ENCODE data around the gene POU4F1.
"Not testable (repeated sequence)": the region's sequence is repeated elsewhere in the genome, so short reads cannot be mapped to it uniquely, and the experiment has no call there.

POU4F1 gene, protein sequence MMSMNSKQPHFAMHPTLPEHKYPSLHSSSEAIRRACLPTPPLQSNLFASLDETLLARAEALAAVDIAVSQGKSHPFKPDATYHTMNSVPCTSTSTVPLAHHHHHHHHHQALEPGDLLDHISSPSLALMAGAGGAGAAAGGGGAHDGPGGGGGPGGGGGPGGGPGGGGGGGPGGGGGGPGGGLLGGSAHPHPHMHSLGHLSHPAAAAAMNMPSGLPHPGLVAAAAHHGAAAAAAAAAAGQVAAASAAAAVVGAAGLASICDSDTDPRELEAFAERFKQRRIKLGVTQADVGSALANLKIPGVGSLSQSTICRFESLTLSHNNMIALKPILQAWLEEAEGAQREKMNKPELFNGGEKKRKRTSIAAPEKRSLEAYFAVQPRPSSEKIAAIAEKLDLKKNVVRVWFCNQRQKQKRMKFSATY

DNA sequence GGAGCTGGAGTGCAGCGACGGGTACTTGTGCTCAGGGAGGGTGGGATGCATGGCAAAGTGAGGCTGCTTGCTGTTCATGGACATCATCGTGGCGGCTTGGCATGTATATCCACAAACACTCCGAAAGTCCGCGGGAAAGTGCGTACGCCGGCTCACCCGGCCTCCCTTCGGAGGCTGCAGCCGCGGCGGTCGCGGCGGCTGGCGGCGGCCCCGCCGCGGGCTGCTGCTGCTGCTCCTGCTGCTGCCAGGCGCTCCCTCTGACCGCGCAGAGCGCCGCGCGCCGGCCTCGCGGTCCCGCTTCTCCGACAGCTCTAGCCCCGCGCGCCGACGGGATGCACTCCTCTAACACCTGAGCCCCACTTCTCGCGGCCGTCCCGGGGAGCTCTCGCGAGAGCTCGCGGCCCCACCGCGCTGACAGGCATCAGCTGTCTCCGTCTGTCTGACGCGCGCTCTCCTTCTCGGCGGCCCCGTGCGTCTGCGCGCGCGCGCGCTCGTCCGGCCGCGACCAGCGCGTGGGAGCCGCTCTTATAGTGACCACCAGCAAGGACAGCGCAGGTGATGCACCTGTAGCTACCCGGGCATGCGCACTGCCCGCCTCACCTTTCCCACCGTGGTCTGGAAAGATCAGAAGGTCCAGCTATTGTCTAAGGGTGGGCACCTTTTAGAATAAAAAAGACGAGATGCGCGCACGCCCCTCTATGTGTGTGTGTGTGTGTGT is at the start of gene POU4F1:
Gene POU4F1, minus strand, starts transcription at position 313 of the 718 bp plus-strand sequence. Its CDS starts 226 bp downstream, at position 87.
- DNase-seq (ENCODE audit: low read depth), result peak; percentile 71

DNA sequence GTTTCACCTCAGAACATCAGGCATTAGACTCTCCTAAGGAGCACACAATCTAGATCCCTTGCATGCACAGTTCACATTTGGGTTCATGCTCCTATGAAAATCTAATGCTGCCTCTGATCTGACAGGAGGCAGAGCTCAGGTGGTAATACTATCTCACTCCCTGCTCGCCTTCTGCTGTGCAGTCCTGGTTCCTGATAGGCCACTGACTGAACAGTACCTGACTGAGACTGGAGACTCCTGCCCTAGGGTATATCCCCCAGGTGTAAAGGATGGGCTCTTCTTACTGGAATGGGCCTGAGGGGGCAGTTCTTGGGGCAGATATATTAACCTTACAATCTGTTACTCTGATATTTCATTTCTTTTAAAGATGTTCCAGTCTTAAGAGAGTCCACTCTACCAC is 49.3 kb upstream of the POU4F1 start:
- DNase-seq (ENCODE audit: low read depth), result no peak

DNA sequence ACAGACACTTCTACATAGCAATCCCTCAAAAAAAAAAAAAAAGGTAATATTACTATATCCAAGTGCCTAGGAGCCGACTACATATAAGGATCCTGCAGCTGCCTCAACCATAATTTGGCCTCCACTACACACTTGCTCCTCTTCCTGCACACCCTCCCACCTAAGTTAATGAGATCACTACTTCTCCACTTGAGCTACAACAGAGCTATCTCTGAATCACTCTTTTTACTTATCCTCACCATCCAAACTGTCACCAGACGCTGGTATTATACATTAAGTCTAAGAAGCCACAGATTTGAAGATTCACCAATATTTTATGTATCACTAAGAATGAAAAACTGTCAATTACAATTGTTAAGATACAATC is 47.3 kb upstream of the POU4F1 start:
- no peak for DNase-seq (ENCODE audit: low read depth)

DNA sequence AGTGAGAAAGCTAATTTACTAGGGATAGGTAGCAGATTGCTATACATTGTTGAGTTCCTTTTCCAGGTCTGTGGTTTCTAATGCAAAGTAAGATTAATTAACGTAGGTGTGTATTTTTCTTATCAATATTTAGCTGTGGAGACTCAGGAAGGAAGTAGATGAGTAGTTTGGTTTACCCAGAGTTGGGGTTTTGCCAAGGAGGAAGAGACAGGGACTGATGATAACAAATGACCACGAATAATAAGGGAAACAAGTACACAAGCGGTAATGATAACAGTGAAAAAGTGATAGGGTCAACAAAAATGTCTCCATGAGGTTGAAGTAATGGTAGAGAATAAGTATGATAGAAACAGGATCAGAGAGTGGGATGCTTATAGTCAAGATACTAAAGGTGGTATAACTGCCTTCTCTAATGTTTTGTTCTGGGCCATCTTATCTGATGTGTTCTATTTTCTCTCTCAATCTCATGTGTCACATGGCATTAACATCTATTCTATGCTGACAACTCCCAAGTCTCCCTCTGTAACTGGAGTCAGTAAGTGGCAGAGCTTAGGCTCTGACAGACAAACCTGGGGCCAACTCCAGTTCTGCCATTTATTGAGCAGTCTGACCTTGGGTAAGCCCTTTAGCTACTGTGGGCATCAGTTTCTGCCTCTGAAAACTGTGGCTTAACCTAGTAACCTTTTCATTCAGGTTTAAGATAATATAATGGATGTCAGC is 46.8 kb upstream of the POU4F1 start:
- no peak for DNase-seq (ENCODE audit: low read depth)

DNA sequence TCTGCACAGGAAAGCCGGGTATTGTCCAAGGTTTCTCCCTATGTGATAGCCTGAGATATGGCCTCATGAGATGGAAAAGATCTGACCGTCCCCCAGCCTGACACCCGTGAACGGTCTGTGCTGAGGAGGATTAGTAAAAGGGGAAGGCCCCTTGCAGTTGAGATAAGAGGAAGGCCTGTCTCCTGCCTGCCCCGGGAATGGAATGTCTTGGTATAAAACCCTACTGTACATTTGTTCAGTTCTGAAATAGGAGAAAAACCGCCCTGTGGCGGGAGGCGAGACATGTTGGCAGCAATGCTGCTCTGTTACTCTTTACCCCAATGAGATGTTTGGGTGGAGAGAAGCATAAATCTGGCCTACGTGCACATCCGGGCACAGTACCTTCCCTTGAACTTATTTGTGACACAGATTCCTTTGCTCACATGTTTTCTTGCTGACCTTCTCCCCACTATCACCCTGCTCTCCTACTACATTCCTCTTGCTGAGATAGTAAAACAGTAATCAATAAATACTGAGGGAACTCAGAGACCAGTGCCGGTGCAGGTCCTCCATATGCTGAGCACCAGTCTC is 43.8 kb upstream of the POU4F1 start:
- not testable (repeated sequence) for DNase-seq (ENCODE audit: low read depth)

DNA sequence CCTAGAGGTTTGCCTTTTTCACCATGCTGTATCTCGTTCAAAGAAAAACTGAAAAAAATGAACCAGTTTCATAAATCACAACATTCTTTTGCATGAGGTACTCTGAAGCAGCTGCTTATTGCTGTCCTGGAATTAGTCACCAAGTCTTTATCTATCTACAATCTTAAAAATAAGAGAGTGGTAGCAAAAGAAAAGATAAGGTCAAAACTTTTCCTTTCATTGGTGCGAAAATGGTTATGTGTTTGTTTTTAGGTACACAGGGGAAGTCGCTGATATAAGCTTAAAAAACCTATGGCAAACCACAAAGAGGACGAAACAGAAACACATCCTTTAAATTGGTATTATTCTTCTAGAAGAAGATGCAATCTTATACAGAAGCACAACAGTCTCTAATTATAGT is 34.9 kb upstream of the POU4F1 start:
- DNase-seq (ENCODE audit: low read depth), result no peak

DNA sequence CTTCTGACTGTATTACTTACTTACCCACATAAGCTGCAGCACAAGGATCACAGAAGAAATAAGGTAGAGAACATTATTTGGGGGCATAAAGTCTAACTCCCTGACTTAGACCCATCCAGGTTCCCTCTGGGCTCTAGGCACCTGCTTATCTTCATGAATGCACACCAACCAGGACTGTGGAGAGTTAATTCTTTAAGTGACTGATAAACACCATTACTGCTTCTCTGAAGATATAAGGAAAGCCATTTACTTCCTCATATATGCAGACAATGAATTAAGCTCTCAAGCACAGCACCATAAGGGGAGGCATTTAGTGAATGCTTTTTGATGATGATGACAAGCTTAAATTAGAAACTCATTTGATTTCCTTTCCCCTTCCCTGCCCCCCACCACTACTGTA is 33.1 kb upstream of the POU4F1 start:
- no peak for DNase-seq (ENCODE audit: low read depth)

DNA sequence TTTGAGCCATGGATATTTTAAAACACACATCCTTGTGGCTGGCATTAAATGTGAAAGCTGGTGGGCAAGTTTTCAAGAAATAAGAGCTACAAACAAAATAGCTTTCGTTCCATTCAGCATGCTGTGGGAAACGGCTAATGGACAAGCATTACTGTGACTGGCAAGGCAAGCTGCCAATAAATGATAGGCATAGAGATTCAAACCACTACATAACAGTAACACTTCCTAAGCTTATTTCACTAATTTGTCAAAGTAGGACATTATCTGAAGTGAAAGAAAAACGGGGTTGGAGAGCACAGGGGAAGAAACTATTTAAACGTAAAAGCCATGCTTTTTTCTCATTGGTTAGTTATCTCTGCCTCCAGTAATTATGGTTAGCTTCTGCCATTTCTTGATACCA is 29.6 kb upstream of the POU4F1 start:
- no peak for DNase-seq (ENCODE audit: low read depth)

DNA sequence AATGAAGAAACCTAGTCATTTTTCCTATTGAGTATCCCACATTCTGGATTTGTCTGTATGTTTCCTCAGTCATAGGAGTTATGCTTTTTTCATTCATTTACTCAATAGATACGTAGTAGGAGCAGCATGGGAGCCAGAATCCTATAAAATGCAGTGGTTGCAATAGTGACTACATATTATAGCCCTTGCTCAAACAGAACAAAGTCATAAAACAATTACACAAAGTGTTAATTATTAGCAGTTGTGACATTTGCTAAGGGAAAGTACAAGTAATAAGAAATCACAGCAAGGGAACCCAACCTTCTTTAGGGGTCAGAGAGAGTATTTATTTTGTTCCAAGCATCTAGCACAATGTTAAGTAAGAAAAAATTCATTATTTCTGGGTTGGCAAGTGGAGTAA is 27.7 kb upstream of the POU4F1 start:
- no peak for DNase-seq (ENCODE audit: low read depth)

DNA sequence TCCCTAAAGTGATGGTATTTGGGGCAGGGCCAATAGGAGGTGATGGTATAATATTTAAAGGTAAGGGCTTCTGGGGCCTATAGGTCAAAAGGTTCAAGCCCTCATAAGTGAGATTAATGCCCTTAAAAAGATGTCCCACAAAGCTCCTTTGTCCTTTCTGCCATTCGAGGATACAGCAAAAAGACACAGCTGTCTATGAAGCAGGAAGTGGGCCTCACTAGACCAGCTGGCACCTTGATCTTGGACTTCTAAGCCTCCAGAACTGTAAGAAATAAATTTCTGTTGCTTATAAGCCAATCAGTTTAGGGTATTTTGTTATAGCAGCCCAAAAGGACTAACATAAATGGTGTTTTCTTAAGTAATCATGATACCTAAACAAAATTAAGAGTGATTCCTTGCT is 27.2 kb upstream of the POU4F1 start:
- DNase-seq (ENCODE audit: low read depth), result no peak

DNA sequence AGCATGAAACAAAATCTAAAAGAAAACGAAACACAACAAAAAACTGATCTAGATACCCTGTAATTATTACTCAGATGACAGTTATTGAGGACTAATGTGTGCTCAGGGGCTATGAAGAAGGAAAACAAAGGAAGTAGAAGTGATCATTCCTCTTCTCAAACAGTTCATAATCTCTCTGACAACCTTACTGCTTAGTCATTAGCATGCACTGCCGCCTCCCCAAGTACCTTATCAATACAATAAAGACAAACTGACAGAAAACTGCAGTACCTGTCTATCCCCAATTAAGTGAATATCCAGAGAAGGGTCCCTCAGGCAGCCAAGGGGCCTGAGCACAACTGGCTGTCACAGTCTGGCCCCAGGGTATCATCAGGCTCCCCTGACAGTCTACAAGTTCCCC is 22.0 kb upstream of the POU4F1 start:
- DNase-seq (ENCODE audit: low read depth), result no peak

DNA sequence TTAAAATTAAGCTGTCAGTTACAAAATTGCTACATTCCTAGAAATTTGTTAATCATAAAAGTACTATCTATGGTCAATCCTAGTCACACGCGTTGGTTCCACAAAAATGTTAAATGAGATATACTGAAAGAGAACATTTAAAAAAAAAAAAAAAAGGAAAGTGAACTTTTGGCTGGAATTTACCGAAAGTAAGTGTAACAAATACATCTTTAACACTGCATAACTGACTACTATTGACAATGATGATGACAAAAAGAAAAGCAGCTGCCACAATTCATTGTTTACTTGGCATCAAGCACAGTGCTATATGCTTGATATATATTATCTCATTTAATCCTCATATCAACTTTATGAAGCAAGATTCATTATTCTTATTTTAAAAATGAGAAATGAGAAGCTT is 19.8 kb upstream of the POU4F1 start:
- DNase-seq (ENCODE audit: low read depth), result no peak

DNA sequence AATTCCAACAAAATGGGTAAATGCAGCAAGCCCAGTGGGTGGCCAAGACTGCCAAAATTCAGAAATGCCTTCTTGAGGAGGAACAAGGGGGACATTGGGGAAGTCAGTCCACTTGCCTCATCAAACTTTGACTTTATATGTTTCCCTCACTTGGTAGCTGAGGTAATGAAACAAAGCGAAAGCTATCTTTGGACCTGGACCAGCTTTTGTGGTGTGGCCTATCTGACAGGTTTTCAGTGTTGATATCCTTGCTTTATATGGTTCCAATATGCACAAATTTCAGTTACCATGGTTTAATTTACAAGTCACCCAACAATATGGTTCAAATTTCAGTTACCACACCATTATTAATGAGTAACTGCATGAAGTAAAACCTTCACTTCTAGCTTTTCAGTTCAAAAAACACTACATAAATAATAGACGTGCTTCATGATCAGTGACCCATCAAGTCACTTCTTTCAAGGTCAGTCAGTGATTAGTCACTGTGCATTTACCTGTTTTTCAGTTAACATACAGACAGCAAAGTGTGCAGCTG is 17.7 kb upstream of the POU4F1 start:
- no peak for DNase-seq (ENCODE audit: low read depth)

DNA sequence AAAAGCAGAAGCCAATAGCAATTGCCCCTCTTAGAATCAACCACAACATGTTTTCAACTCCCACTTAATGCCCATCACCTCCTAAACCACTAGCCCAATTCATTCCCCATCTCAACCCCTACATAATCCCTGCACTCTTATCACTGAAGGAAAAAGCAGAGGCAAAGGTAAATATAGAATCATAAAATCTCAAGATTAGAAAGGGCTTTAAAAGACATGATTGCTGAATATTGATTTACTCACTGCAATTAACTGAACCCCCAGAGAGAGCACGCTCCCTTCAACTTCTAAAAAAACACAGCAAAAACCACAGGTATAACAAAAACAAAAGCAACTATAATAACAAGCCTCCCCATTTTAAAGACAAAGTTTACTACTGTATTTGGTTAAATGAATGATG is 15.1 kb upstream of the POU4F1 start:
- no peak for DNase-seq (ENCODE audit: low read depth)

DNA sequence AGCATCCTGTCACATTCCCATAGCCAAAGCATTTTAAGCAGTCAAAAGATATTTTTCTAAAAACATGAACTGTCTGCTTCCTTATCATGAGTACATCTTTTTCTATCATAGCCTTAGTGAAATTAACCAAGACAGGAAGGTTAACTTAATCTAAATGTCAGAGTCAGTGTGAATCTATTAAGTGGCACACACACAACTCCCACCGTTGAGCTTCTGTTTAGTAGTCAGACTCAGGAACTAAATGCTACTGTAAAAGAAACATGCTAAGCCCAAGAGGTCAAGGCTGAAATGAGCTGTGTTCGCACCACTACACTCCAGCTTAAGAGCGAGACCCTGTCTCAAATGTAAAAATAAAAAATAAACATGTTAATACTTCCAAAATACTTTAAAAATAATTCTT is 7.7 kb upstream of the POU4F1 start:
- no peak for DNase-seq (ENCODE audit: low read depth)

DNA sequence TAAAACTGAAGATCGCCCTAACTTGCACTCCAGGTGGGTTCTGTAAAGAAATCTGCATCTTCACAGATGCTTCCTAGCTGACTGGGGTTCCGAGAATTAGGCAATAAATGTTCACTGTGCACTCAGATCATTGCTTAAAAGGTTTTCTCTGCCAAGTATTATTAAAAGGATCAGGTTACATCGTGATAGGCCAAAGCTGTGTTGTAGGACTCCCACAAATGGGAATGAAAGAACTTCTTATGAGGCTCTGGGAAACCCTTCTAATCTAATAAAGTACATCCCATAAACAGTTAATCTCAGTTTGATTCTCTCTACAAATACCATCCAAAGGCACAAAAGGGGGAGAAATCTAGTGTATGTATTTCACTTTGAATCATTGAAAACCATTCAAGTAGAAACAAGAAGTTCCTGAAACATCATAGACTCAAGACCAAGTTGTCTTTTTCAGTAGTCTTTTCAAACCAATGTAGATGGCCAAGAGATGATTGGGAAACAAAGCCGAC is 7.1 kb upstream of the POU4F1 start:
- no peak for DNase-seq (ENCODE audit: low read depth)

DNA sequence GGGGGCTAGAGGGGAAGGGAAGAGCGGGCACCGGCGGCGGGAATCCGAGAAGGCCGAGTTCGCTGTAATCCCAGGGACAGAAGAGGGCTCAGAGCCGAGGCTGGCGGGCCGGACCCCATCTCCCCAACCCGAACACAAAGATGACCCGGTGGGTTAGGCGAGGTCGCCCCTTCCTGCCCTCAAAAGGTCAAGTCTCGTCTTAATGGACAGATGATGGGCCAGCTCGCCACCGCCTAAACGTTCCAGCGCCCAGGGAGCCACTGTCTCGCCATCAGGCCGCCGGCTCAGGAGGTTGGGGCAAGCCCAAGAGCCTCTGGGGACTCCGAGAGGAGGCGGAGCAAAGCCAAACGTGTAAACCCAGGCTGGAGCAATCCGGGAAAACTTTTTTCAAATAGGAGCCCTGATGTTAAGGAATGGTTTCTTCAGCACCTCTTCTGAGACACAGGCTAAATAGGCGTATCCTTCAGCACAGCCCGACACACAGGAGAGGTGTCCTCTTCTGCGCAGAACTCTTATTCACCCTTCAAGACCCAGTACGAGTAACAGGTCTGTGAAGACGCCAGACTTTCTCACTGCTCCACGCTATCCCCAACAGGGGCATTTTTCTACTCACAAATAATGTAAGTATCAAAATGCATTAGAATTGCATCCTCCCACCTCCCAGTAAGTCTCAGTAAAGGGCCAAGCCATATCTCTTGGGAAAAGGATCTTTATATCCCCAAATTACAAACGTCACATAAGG is 6.3 kb upstream of the POU4F1 start:
- no peak for DNase-seq (ENCODE audit: low read depth)

DNA sequence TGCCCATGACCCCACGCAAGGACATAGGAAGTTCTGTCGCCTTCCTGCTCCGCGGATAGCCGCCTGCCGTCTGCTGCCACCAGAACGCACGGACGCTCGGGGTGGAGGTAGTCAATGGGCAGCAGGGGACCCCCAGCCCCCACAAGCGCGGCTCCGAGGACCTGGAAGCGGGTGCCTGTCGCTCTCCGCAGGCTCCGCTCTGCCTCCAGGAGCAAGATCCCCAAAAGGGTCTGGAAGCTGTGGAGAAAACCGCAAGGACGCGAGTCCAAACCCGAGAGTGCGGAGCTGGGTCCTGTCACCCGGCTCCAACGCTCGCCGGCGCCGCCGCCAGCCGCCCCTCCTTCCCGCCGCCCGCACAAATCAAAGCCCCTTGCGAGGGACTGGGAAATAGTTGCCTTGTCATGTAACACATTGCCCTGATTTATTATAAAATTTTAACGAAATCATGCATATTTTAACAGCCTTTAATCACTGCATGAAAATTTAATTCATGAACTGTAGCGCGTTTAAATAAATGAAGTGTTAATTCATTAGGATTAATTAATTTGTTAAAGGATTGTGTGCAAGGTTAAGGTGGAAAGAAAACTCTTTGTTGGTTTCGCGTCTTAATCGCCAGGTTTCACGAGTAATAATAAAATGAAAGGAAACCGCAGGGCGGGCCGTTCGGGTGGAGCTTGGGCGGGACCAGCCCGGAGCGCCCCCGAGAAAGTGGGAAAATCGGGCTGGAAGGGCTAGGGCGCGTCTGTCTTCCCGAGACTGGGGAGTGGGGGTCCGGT is 5.5 kb upstream of the POU4F1 start:
- DNase-seq (ENCODE audit: low read depth), result no peak

DNA sequence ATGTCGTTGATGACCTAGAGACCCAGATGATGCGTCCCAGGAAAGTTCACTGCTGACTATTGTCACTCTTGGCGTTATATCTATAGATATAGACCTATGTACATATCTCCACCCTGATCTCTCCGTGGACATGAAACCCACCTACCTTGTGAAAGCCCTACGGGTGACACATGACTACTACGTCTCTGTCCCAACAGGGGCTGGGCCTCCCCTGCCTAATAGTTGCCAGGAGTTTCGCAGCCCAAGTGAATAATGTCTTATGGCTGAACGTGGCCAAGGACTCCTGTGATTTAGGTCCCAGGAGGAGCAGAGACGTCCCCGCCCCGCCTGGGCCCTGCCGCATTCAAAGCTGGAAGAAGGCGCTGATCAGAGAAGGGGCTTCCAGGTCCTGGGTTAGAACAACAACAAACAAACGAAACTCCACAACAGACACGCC is 4.9 kb upstream of the POU4F1 start:
- DNase-seq (ENCODE audit: low read depth), result no peak

DNA sequence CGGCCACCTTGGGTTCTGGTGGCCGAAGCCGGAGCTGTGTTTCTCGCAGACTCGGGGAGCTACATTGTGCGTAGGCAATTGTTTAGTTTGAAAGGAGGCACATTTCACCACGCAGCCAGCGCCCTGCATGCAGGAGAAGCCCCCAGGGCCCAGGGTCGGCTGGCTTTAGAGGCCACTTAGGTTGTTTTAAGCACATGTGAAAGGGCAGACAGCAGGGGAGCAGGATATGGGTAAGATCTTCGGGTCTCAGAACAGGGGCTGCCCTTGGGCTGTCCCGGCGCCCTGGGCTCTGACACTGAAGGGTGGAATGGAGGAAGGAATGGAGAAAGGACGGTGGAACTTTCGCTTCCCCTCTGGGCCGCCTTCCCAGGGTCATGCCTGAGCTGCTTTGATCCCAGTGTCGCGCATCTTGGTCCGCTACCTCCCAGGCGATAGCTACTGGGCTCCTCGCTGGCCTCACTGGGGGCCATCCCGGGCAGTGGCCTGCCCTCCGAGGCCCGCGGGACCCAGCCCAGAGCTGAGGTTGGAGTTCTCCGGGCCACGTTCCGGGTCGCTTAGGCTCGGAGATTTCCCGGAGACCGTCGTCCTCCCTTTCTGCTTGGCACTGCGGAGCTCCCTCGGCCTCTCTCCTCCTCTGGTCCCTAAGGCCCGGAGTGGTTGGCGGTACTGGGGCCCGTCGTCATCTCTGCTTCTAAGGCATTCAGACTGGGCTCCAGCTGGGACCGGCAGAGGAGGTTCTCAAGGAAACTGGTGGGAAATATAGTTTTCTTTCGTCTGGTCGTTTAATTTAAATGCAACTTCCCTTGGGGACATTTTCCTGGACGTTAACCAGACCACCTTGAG is 4.3 kb upstream of the POU4F1 start:
- DNase-seq (ENCODE audit: low read depth), result no peak
